ENCODE results near the gene FNDC3A. TPM values are rescaled to one million over a fixed set of nuclear protein-coding genes. Genes with fewer than 3 reads are reported as not detected.

Gene FNDC3A
- total and polyA plus RNA-seq, 4 donors, result 25.2 to 89.5 (median 32.1) TPM

DNA sequence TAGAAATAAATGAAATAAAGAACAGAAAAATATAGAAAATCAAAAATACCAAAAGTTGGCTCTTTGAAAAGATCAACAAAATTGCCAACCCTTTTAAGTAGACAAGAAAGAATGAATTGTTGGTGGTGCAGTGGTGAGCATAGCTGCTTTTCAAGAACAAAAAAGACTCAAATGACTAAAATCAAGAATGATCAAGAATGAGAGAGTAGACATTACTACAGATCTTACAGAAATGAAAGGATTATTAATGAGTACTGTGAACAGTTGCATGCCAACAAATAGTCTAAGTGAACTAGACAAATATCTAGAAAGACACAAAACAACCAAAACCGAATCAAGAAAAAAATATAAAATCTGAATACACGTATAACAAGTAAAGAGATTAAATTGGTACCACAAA is 53.9 kb downstream of the FNDC3A start:
- Histone ChIP-seq H3K4me3 (ENCODE audit: low read depth in 1 of 3, low read length in 3 of 3) (no peak overlapping the region), H3K27me3 (ENCODE audit: control insufficient read depth in 4 of 4, insufficient read depth in 4 of 4, low read length in 3 of 4) (no peaks in the 10 kb centered on the region), H3K27ac (ENCODE audit: low read depth in 1 of 2, low read length in 2 of 2) (no peak overlapping the region), H3K4me1 (ENCODE audit: control insufficient read depth in 4 of 4, insufficient read depth in 4 of 4, low read length in 3 of 4) (no peaks in the 10 kb centered on the region), H3K9ac (ENCODE audit: low read depth in 1 of 2, low read length in 2 of 2) (no peak overlapping the region), H3K9me3 (ENCODE audit: control insufficient read depth in 4 of 4, low read length in 3 of 4) (no peaks in the 10 kb centered on the region), H3K36me3 (ENCODE audit: control insufficient read depth in 4 of 4, insufficient read depth in 3 of 4, low read depth in 1 of 4, low read length in 3 of 4) (no peaks in the 10 kb centered on the region)
- no peak for TF ChIP-seq RXRA (IDR thresholded peaks at IDR 0.05)
- TF ChIP-seq SP1 (IDR thresholded peaks at IDR 0.05), result no peak
- no peak for TF ChIP-seq ZBTB33 (IDR thresholded peaks at IDR 0.05)
- no peak for TF ChIP-seq CTCF (IDR thresholded peaks at IDR 0.05; ENCODE audit: low read depth, low read length, missing input control)
- TF ChIP-seq, protein P1, sequence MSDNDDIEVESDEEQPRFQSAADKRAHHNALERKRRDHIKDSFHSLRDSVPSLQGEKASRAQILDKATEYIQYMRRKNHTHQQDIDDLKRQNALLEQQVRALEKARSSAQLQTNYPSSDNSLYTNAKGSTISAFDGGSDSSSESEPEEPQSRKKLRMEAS (IDR thresholded peaks at IDR 0.05), result no peak
- no peak for TF ChIP-seq ATF3 (IDR thresholded peaks at IDR 0.05)
- no peak for TF ChIP-seq EGR1 (IDR thresholded peaks at IDR 0.05; ENCODE audit: low read depth in 2 of 2)
- no peak for TF ChIP-seq YY1 (IDR thresholded peaks at IDR 0.05)
- no peak for TF ChIP-seq JUND (IDR thresholded peaks at IDR 0.05)
- TF ChIP-seq, protein P2, sequence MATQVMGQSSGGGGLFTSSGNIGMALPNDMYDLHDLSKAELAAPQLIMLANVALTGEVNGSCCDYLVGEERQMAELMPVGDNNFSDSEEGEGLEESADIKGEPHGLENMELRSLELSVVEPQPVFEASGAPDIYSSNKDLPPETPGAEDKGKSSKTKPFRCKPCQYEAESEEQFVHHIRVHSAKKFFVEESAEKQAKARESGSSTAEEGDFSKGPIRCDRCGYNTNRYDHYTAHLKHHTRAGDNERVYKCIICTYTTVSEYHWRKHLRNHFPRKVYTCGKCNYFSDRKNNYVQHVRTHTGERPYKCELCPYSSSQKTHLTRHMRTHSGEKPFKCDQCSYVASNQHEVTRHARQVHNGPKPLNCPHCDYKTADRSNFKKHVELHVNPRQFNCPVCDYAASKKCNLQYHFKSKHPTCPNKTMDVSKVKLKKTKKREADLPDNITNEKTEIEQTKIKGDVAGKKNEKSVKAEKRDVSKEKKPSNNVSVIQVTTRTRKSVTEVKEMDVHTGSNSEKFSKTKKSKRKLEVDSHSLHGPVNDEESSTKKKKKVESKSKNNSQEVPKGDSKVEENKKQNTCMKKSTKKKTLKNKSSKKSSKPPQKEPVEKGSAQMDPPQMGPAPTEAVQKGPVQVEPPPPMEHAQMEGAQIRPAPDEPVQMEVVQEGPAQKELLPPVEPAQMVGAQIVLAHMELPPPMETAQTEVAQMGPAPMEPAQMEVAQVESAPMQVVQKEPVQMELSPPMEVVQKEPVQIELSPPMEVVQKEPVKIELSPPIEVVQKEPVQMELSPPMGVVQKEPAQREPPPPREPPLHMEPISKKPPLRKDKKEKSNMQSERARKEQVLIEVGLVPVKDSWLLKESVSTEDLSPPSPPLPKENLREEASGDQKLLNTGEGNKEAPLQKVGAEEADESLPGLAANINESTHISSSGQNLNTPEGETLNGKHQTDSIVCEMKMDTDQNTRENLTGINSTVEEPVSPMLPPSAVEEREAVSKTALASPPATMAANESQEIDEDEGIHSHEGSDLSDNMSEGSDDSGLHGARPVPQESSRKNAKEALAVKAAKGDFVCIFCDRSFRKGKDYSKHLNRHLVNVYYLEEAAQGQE (IDR thresholded peaks at IDR 0.05), result no peak
- no peak for TF ChIP-seq TAF1 (conservative IDR thresholded peaks at IDR 0.05)
- TF ChIP-seq FOXA2 (IDR thresholded peaks at IDR 0.05), result no peak
- no peak for TF ChIP-seq HNF4G (IDR thresholded peaks at IDR 0.05)
- no peak for TF ChIP-seq NR2F2 (IDR thresholded peaks at IDR 0.05)
- TF ChIP-seq FOXA1 (IDR thresholded peaks at IDR 0.05), result no peak
- TF ChIP-seq HNF4A (conservative IDR thresholded peaks at IDR 0.05), result no peak
- WGBS, result 86% methylated on average over 2 of the region's 2 CpGs
- DNase-seq (ENCODE audit: low spot score), result no peak

GRCh38 chr13:49030213-49030612 is 54.5 kb downstream of the FNDC3A start:
- H3K9me3 ChIP-seq (ENCODE audit: control insufficient read depth in 4 of 4, low read length in 3 of 4), result no peaks in the 10 kb centered on the region
- no peaks in the 10 kb centered on the region for H3K4me1 ChIP-seq (ENCODE audit: control insufficient read depth in 4 of 4, insufficient read depth in 4 of 4, low read length in 3 of 4)
- H3K36me3 ChIP-seq (ENCODE audit: control insufficient read depth in 4 of 4, insufficient read depth in 3 of 4, low read depth in 1 of 4, low read length in 3 of 4), result no peaks in the 10 kb centered on the region
- H3K27me3 ChIP-seq (ENCODE audit: control insufficient read depth in 4 of 4, insufficient read depth in 4 of 4, low read length in 3 of 4), result no peaks in the 10 kb centered on the region
- no peak overlapping the region for H3K9ac ChIP-seq (ENCODE audit: low read depth in 1 of 2, low read length in 2 of 2)
- 84% methylated on average over 2 of the region's 2 CpGs for WGBS
- H3K27ac ChIP-seq (ENCODE audit: low read depth in 1 of 2, low read length in 2 of 2), result no peak overlapping the region
- DNase-seq (ENCODE audit: low spot score), result no peak
- H3K4me3 ChIP-seq (ENCODE audit: low read depth in 1 of 3, low read length in 3 of 3), result no peak overlapping the region
- TF ChIP-seq TAF1 (conservative IDR thresholded peaks at IDR 0.05) (no peak), JUND (IDR thresholded peaks at IDR 0.05) (no peak), GABPA (IDR thresholded peaks at IDR 0.05 in 1 of 2, conservative IDR thresholded peaks at IDR 0.05 in 1 of 2) (no peak), EGR1 (IDR thresholded peaks at IDR 0.05; ENCODE audit: low read depth in 2 of 2) (no peak), ATF3 (IDR thresholded peaks at IDR 0.05) (no peak), RXRA (IDR thresholded peaks at IDR 0.05) (no peak), NR2F2 (IDR thresholded peaks at IDR 0.05) (no peak), HNF4A (conservative IDR thresholded peaks at IDR 0.05) (no peak), ZBTB33 (IDR thresholded peaks at IDR 0.05) (no peak), RAD21 (IDR thresholded peaks at IDR 0.05) (no peak), YY1 (IDR thresholded peaks at IDR 0.05) (no peak), HNF4G (IDR thresholded peaks at IDR 0.05) (no peak)
- TF ChIP-seq, protein P2 (IDR thresholded peaks at IDR 0.05), result no peak
